HepG2 (cell line): Measurements from ENCODE around the gene ESR2. TPM values are rescaled to one million over a fixed set of nuclear protein-coding genes. Genes with fewer than 3 reads are reported as not detected.
A peak's percentile ranks its signal among the peaks of the same experiment; 100 is the strongest.

ENCODE experiments used
- AKAP8 ChIP-seq: sonication (generic); formaldehyde crosslinking; IDR thresholded peaks from 2 replicates; pipeline ENCODE4 v1.5.1; 2020; ENCODE audit warnings: mild to moderate bottlenecking, missing genetic modification reagents
- CEBPB ChIP-seq: IDR thresholded peaks from 2 replicates; pipeline ENCODE4 v1.6.1; 2011; ENCODE audit warnings: low read depth, low read length, improper control_type of control experiment, borderline replicate concordance
- FOXM1 ChIP-seq: sonication (generic); formaldehyde crosslinking; IDR thresholded peaks from 2 replicates; pipeline ENCODE4 v1.5.0; 2020; ENCODE audit warnings: missing genetic modification reagents
- GMEB2 ChIP-seq: IDR thresholded peaks from 2 replicates; pipeline ENCODE4 v1.6.1; 2016; ENCODE audit warnings: missing biosample characterization, missing genetic modification reagents, low read depth
- HMG20A ChIP-seq: IDR thresholded peaks from 2 replicates; pipeline ENCODE4 v1.6.1; 2016; ENCODE audit warnings: borderline replicate concordance
- JARID2 ChIP-seq: sonication (generic); formaldehyde crosslinking; IDR thresholded peaks from 2 replicates; pipeline ENCODE4 v1.8.1; 2023; ENCODE audit warnings: missing genetic modification reagents, inconsistent platforms; ENCODE audit not compliant: insufficient replicate concordance
- KDM4B ChIP-seq: sonication (generic); formaldehyde crosslinking; IDR thresholded peaks from 2 replicates; pipeline ENCODE4 v1.4.0; 2020; ENCODE audit warnings: missing genetic modification reagents
- KLF9 ChIP-seq: IDR thresholded peaks from 2 replicates; pipeline ENCODE4 v1.6.1; 2016; ENCODE audit warnings: low read depth
- MIER3 ChIP-seq: IDR thresholded peaks from 2 replicates; pipeline ENCODE4 v1.6.1; 2016; ENCODE audit warnings: missing compliant biosample characterization, borderline replicate concordance
- MYNN ChIP-seq: sonication (generic); formaldehyde crosslinking; IDR thresholded peaks from 2 replicates; pipeline ENCODE4 v1.4.0; 2020; ENCODE audit warnings: mild to moderate bottlenecking, low read depth, missing genetic modification reagents
- SIN3A ChIP-seq: IDR thresholded peaks from 2 replicates; pipeline ENCODE4 v1.6.1; 2011; ENCODE audit warnings: low read depth, mild to moderate bottlenecking, control low read depth, low read length, borderline replicate concordance
- SRSF1 ChIP-seq: fragments of 200-400 bp; formaldehyde crosslinking; optimal IDR thresholded peaks from 2 replicates; pipeline ENCODE3; 2017; ENCODE audit warnings: mild to moderate bottlenecking, low read depth, low read length, moderate library complexity
- TFDP2 ChIP-seq: sonication (generic); formaldehyde crosslinking; IDR thresholded peaks from 2 replicates; pipeline ENCODE4 v1.4.0; 2020; ENCODE audit warnings: missing genetic modification reagents
- TSC22D2 ChIP-seq: sonication (generic); formaldehyde crosslinking; IDR thresholded peaks from 2 replicates; pipeline ENCODE4 v1.5.1; 2020; ENCODE audit warnings: missing genetic modification reagents, mild to moderate bottlenecking, borderline replicate concordance
- ZBTB46 ChIP-seq: sonication (generic); formaldehyde crosslinking; IDR thresholded peaks from 2 replicates; pipeline ENCODE4 v1.4.0; 2020; ENCODE audit warnings: mild to moderate bottlenecking, missing genetic modification reagents, borderline replicate concordance
- ZFP36L1 ChIP-seq: sonication (generic); formaldehyde crosslinking; IDR thresholded peaks from 2 replicates; pipeline ENCODE4 v1.8.0; 2022; ENCODE audit warnings: mild to moderate bottlenecking, missing genetic modification reagents, moderate library complexity
- ZNF205 ChIP-seq: IDR thresholded peaks from 2 replicates; pipeline ENCODE4 v1.6.1; 2018; ENCODE audit warnings: missing biosample characterization, missing genetic modification reagents
- ZNF598 ChIP-seq: sonication (generic); formaldehyde crosslinking; IDR thresholded peaks from 2 replicates; pipeline ENCODE4 v1.5.1; 2020; ENCODE audit warnings: mild to moderate bottlenecking, missing genetic modification reagents, borderline replicate concordance
- ZNF761 ChIP-seq: sonication (generic); formaldehyde crosslinking; conservative IDR thresholded peaks from 2 replicates; pipeline ENCODE4 v1.4.0; 2020; ENCODE audit warnings: mild to moderate bottlenecking, missing genetic modification reagents
- polyA plus RNA-seq, 8 experiments: library from polyadenylated mRNA; depleted of rRNA in 3 of 8; stranded (reverse) in 7 of 8; unstranded in 1 of 8; fragments of >200 nt; fragmentation: Illumina TruSeq in 4 of 8; extraction: Trizol in 4 of 8; gene quantifications; 2 replicates each; pipeline versions ENCODE4 v1.2.1 to v1.2.3, GENCODE V29; 2011 to 2016; ENCODE audit warnings: low read depth in 4 of 8, missing spikeins in 1 of 8, mixed read lengths in 1 of 8; ENCODE audit not compliant: insufficient read depth in 1 of 8
- total RNA-seq, 5 experiments: library from RNA; depleted of rRNA; stranded (reverse); fragments of >200 nt; fragmentation: Illumina TruSeq; extraction: Trizol; gene quantifications; 2 replicates each; pipeline ENCODE4 v1.2.3, GENCODE V29; 2016; ENCODE audit warnings: low read depth in 1 of 5
- TF ChIP-seq, protein P1 (sequence below), 2 experiments: sonication (generic) in 1 of 2; formaldehyde crosslinking in 1 of 2; IDR thresholded peaks; 2 replicates each; pipeline versions ENCODE4 v1.4.0 to v1.6.1; 2018 to 2020; ENCODE audit warnings: missing genetic modification reagents in 2 of 2, borderline replicate concordance in 1 of 2, low read depth in 1 of 2, mild to moderate bottlenecking in 1 of 2, missing biosample characterization in 1 of 2

Gene ESR2
- total and polyA plus RNA-seq, 2 of the 13 experiments (the other 11 are each of a cell fraction or from before 2014, with no cell fraction given): 0.01 to 0.04 TPM

DNA sequence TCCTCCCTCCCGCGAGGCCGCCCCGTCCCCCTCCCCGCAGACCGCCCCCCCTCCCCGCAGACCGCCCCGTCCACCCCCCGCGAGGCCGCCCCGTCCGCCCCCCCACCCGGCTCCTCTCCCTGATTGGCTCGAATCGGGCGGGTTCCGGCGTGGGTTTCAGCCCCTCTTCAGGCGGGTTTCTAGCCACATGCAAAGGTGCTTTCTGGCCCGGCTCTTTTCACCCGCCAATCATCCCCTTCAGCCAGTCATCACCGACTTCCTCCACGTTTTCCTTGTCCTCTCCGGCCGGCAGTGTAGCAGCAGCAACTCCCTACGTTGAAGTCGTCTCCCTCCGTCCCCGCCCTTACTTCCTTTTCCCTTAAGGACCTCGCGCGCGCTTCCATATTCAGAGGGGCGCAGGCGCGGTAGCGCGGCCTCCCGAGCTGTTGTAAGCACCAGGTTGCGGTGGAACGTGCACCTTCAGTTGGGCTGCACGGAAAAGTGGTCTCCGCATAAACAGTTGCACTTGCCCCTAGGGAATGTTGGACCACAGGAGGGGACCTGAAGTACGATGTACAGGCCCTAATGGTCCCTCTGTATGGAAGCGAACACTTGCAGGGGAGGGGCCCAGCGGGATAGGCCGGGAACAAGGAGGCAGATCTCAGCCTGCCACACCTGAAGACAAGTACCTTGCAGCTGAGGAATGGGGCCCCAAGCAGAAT, 44.6 kb upstream of the ESR2 start (continued):
- TF ChIP-seq ZNF598: peak; percentile 43; the same call in 1 of the 2 replicates
- no peak for TF ChIP-seq ZNF205 (CRISPR knock-in tag)
- TF ChIP-seq ZNF761: no peak
- no peak for TF ChIP-seq TSC22D2 (CRISPR knock-in tag)
- no peak for TF ChIP-seq MYNN (CRISPR knock-in tag)
- TF ChIP-seq ZFP36L1 (CRISPR knock-in tag): no peak
- peak; percentile 87 for TF ChIP-seq TFDP2 (CRISPR knock-in tag)
- TF ChIP-seq JARID2 (CRISPR knock-in tag): no peak
- TF ChIP-seq SRSF1: no peak
- no peak for TF ChIP-seq KLF9 (CRISPR knock-in tag)
- 0 out of 2 replicates have a peak, but pooled peaks have one; percentile 57 for TF ChIP-seq GMEB2
- TF ChIP-seq KDM4B (CRISPR knock-in tag): no peak
- no peak for TF ChIP-seq FOXM1 (CRISPR knock-in tag)
- no peak for TF ChIP-seq AKAP8 (CRISPR knock-in tag)
- no peak for TF ChIP-seq ZBTB46 (CRISPR knock-in tag)
- no peak; the same call in 1 of the 2 replicates for TF ChIP-seq SIN3A
- TF ChIP-seq CEBPB: no peak
- TF ChIP-seq HMG20A: no peak
- TF ChIP-seq MIER3 (CRISPR knock-in tag): no peak
- TF ChIP-seq, protein P1, sequence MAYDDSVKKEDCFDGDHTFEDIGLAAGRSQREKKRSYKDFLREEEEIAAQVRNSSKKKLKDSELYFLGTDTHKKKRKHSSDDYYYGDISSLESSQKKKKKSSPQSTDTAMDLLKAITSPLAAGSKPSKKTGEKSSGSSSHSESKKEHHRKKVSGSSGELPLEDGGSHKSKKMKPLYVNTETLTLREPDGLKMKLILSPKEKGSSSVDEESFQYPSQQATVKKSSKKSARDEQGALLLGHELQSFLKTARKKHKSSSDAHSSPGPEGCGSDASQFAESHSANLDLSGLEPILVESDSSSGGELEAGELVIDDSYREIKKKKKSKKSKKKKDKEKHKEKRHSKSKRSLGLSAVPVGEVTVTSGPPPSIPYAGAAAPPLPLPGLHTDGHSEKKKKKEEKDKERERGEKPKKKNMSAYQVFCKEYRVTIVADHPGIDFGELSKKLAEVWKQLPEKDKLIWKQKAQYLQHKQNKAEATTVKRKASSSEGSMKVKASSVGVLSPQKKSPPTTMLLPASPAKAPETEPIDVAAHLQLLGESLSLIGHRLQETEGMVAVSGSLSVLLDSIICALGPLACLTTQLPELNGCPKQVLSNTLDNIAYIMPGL (CRISPR knock-in tag; IDR thresholded peaks at IDR 0.05; ENCODE audit: borderline replicate concordance in 1 of 2, low read depth in 1 of 2): no peak
